Heart left ventricle (tissue), 16 donors: ENCODE measurements around the gene GLS2. TPM values are rescaled to one million over a fixed set of nuclear protein-coding genes. Genes with fewer than 3 reads are reported as not detected.
"Not testable (repeated sequence)": the region's sequence is repeated elsewhere in the genome, so short reads cannot be mapped to it uniquely, and the experiment has no call there.

ENCODE experiments used
- ATAC-seq, 4 donors: fragments of 200-7000 bp; cut with Tn5 transposase; one replicate each; pipeline ENCODE4 v1.9.1; 2020 to 2022; ENCODE audit warnings: moderate library complexity in 4 of 4, mild to moderate bottlenecking in 3 of 4, moderate number of reproducible peaks in 1 of 4
- DNase-seq, 5 donors: peaks; one replicate each; pipeline ENCODE4 v3.0.0-alpha.2; 2020
- H3K27ac ChIP-seq, 12 donors: fragments of 200-600 bp; sonication (generic) in 4 of 12; one replicate each; pipeline versions ENCODE4 v1.5.0 to v1.8.0; 2016 to 2022; ENCODE audit warnings: mild to moderate bottlenecking in 2 of 12
- H3K27me3 ChIP-seq, 9 donors: fragments of 200-600 bp; sonication (generic) in 2 of 9; one replicate each; pipeline versions ENCODE4 v1.5.1 to v1.8.0; 2016 to 2022; ENCODE audit warnings: mild to moderate bottlenecking in 3 of 9
- H3K36me3 ChIP-seq, 9 donors: fragments of 200-600 bp; sonication (generic) in 2 of 9; one replicate each; pipeline versions ENCODE4 v1.5.0 to v1.8.0; 2018 to 2022; ENCODE audit warnings: mild to moderate bottlenecking in 2 of 9
- H3K4me1 ChIP-seq, 12 donors: fragments of 200-600 bp; sonication (generic) in 4 of 12; one replicate each; pipeline versions ENCODE4 v1.5.0 to v1.8.0; 2016 to 2022; ENCODE audit warnings: mild to moderate bottlenecking in 3 of 12
- H3K4me3 ChIP-seq, 12 donors: fragments of 200-600 bp; sonication (generic) in 4 of 12; one replicate each; pipeline versions ENCODE4 v1.5.0 to v1.8.0; 2017 to 2022; ENCODE audit warnings: mild to moderate bottlenecking in 9 of 12, moderate library complexity in 4 of 12
- H3K9me3 ChIP-seq, 12 donors: fragments of 200-600 bp; sonication (generic) in 4 of 12; one replicate each; pipeline versions ENCODE4 v1.5.0 to v1.8.0; 2016 to 2022; ENCODE audit warnings: mild to moderate bottlenecking in 1 of 12
- POLR2A ChIP-seq, 2 donors: fragments of 450-650 bp; IDR thresholded peaks; one replicate each; pipeline ENCODE4 v1.6.1; 2017; ENCODE audit warnings: antibody characterized with exemption in 2 of 2, mild to moderate bottlenecking in 2 of 2, moderate library complexity in 2 of 2
- WGBS, 4 donors: extraction: QIAGEN DNeasy Blood & Tissue Kit in 2 of 4; methylation state at CpG; one replicate each; pipeline versions ENCODE4 v1.1.5 to v1.1.7; 2013 to 2018; 5-methylcytosine and 5-hydroxymethylcytosine counted together
- intact Hi-C, 10 donors: fragments of 100-400 bp; cut with DNase I; formaldehyde crosslinking; loops; one replicate each; pipeline versions ENCODE4 v1.11.1 to v1.14.2; 2022
- polyA plus RNA-seq, 2 donors: library from polyadenylated mRNA; stranded (reverse); fragments of 200-250 nt; gene quantifications; one replicate each; pipeline ENCODE4 v1.2.3, GENCODE V29; 2013
- total RNA-seq, 9 donors: library from RNA; depleted of rRNA in 2 of 9; stranded (reverse); fragments of >200 nt in 2 of 9; fragmentation: NEBNext Ultra II Directional in 3 of 9; extraction: Animal tissue kit (Norgen Biotek cat#: 25700) in 3 of 9; gene quantifications; one replicate each; pipeline versions ENCODE4 v1.1.0 to v1.2.4, GENCODE V29; 2016 to 2023
- TF ChIP-seq, protein P1 (sequence below), 12 donors: fragments of 200-600 bp; sonication (generic) in 4 of 12; IDR thresholded peaks; one replicate each; pipeline versions ENCODE4 v1.5.0 to v1.8.0; 2018 to 2022; ENCODE audit warnings: antibody characterized with exemption in 12 of 12, mild to moderate bottlenecking in 5 of 12
- donor health status: ischemic (EF 13 %, LVEDD 7.1; RV severe dilation, severe dysfunction).
- donor health status: healthy with polysubstance abuse.
- donor health status: DM: no; HTN: yes; CAD: no.
- donor health status: DM: no; HTN: no; CAD: no.
- donor health status: ischemic (EF 25% LVEDD 6.9; RV normal size, moderate dysfunction).
- donor health status: ischemic (EF 25% LVEDD 5.7; RV mildly dilated, moderate dysfunction).
- donor health status: healthy.
- donor health status: DM: yes; HTN: yes; CAD: no.
- donor health status: ischemic (EF 35%, LVEDD 5.7; RV mildly dilated, moderate dysfunction).
- donor health status: nonischemic (EF 11% LVEDD 7.7; RV severe dilation, severe dysfunction).
- donor health status: DM: yes; HTN: yes; CAD: no.
- donor health status: PGD.
- donor health status: ischemic (EF 29% LVEDD 5.4; RV normal size, mild dysfunction).
- donor health status: nonischemic (EF 23%, LVEDD 6.1; RV moderate dilation, normal function).

Gene GLS2
- total and polyA plus RNA-seq, 11 donors = 0.28 to 1.5 (median 0.80) TPM

DNA sequence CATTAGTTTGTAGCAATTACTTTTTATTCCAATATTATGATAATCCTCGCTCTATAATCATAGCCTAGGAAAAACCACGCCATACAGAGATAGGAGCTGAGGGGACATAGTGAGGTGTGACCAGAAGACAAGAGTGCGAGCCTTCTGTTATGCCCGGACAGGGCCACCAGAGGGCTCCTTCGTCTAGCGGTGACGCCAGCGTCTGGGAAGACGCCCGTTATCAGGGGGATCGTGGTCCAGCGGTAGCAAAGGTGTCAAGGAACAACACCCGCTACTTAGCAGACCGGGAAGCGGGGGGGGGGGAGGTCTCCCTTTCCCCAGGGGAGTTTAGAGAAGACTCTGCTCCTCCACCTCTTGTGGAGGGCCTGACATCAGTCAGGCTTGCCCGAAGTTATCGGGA lies 8.7 kb upstream of the GLS2 start:
- H3K27ac ChIP-seq, H3K27me3 ChIP-seq, H3K36me3 ChIP-seq, intact Hi-C loops, ATAC-seq, H3K4me1 ChIP-seq, H3K9me3 ChIP-seq: not testable (repeated sequence)
- WGBS, 4 donors = 7 to 18% (median 11%) methylated on average over 9 to 17 of the region's 17 CpGs
- DNase-seq = peak; percentile 41 to 78 (median 58)
- H3K4me3 ChIP-seq = peak overlapping the region in 5 of 12 donors; percentile 10 to 27 (median 18)
- TF ChIP-seq, protein P1, sequence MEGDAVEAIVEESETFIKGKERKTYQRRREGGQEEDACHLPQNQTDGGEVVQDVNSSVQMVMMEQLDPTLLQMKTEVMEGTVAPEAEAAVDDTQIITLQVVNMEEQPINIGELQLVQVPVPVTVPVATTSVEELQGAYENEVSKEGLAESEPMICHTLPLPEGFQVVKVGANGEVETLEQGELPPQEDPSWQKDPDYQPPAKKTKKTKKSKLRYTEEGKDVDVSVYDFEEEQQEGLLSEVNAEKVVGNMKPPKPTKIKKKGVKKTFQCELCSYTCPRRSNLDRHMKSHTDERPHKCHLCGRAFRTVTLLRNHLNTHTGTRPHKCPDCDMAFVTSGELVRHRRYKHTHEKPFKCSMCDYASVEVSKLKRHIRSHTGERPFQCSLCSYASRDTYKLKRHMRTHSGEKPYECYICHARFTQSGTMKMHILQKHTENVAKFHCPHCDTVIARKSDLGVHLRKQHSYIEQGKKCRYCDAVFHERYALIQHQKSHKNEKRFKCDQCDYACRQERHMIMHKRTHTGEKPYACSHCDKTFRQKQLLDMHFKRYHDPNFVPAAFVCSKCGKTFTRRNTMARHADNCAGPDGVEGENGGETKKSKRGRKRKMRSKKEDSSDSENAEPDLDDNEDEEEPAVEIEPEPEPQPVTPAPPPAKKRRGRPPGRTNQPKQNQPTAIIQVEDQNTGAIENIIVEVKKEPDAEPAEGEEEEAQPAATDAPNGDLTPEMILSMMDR (IDR thresholded peaks at IDR 0.05) = peak; percentile 14 to 54 (median 38)

DNA sequence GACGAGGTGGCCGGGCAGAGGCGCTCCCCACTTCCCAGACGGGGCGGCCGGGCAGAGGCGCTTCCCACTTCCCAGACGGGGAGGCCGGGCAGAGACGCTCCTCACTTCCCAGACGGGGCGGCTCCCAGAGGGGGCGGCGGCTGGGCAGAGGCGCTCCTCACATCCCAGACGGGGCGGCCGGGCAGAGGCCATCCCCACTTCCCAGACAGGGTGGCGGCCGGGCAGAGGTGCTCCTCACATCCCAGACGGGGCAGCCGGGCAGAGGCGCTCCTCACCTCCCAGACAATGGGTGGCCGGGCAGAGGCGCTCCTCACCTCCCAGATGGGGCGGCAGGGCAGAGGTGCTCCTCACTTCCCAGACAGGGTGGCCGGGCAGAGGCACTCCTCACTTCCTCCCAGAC lies 6.5 kb upstream of the GLS2 start:
- H3K4me1 ChIP-seq, H3K4me3 ChIP-seq, intact Hi-C loops, H3K36me3 ChIP-seq, DNase-seq, H3K27ac ChIP-seq, ATAC-seq, H3K9me3 ChIP-seq: not testable (repeated sequence)
- WGBS, 4 donors = 95 to 97% (median 97%) methylated on average over 7 to 27 of the region's 27 CpGs
- peaks cover 0 to 17% (median 0%) of the 10 kb centered on the region in 9 donors for H3K27me3 ChIP-seq

DNA sequence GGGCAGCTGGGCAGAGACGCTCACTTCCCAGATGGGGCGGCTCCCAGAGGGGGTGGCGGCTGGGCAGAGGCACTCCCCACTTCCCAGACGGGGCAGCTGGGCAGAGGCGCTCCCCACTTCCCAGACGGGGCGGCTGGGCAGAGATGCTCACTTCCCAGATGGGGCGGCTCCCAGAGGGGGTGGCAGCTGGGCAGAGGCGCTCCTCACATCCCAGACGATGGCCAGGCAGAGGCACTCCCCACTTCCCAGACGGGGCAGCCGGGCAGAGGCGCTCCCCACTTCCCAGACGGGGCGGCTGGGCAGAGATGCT lies 6.1 kb upstream of the GLS2 start:
- WGBS, 4 donors = 88 to 97% (median 95%) methylated on average over 5 to 15 of the region's 15 CpGs
- H3K27me3 ChIP-seq = peaks cover 0 to 21% (median 0%) of the 10 kb centered on the region in 9 donors
- H3K9me3 ChIP-seq, H3K36me3 ChIP-seq, H3K27ac ChIP-seq, DNase-seq, H3K4me1 ChIP-seq, H3K4me3 ChIP-seq, ATAC-seq, intact Hi-C loops: not testable (repeated sequence)

DNA sequence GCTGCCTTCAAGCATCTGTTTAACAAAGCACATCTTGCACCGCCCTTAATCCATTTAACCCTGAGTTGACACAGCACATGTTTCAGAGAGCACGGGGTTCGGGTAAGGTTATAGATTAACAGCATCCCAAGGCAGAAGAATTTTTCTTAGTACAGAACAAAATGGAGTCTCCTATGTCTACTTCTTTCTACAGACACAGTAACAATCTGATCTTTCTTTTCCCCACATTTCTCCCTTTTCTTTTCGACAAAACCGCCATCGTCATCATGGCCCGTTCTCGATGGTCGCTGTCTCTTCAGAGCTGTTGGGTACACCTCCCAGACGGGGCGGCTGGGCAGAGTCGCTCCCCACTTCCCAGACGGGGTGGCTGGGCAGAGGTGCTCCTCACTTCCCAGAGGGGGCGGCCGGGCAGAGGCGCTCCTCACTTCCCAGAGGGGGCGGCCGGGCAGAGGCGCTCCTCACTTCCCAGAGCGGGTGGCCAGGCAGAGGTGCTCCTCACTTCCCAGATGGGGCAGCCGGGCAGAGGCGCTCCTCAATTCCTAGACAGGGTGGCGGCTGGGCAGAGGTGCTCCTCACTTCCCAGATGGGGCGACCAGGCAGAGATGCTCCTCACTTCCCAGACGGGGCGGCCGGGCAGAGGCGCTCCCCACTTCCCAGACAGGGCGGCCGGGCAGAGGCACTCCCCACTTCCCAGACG lies 5.6 kb upstream of the GLS2 start:
- peaks cover 0 to 26% (median 0%) of the 10 kb centered on the region in 9 donors for H3K27me3 ChIP-seq
- intact Hi-C loops, H3K9me3 ChIP-seq, H3K4me1 ChIP-seq, H3K4me3 ChIP-seq, H3K27ac ChIP-seq, ATAC-seq, DNase-seq, H3K36me3 ChIP-seq: not testable (repeated sequence)
- 91 to 96% (median 93%) methylated on average over 20 to 31 of the region's 31 CpGs for WGBS, 4 donors

DNA sequence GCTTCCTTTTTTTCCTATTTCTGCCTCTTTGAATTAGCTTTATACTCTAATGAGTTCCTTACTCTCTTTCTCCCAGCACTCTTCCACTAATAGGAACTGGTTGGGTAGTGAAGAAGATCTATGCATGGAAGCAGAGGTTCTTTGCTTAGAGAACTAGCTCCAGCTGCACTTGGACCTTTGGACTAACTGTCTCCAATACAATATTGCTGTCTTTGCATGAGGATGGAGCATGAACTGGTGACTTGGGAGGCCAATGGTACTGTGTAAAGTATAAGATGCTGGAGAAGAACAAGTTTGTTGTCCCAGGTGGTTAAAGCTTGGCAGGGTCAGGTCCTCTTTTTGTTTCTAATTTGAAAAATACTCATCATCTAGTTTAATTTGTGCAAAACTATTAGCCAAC lies 2.4 kb upstream of the GLS2 start:
- ATAC-seq = no peak
- peaks cover 0 to 29% (median 0%) of the 10 kb centered on the region in 9 donors for H3K27me3 ChIP-seq

More for the DNA sequence above, 2.4 kb upstream of the GLS2 start:
- H3K4me3 ChIP-seq = no peak overlapping the region
- H3K36me3 ChIP-seq = no peaks in the 10 kb centered on the region
- no peak for DNase-seq
- peaks cover 0 to 22% (median 9%) of the 10 kb centered on the region in 12 donors for H3K4me1 ChIP-seq
- TF ChIP-seq POLR2A (IDR thresholded peaks at IDR 0.05) = no peak
- TF ChIP-seq, protein P1 (IDR thresholded peaks at IDR 0.05) = no peak
- no peaks in the 10 kb centered on the region for H3K9me3 ChIP-seq
- H3K27ac ChIP-seq = no peak overlapping the region
- intact Hi-C loops = no loop called here
